HepG2 (cell line): ENCODE data around the gene GZF1.

Experiments
- CENPT ChIP-seq: sonication (generic); formaldehyde crosslinking; IDR thresholded peaks from 2 replicates; pipeline ENCODE4 v1.8.0; 2022; ENCODE audit warnings: low read depth, mild to moderate bottlenecking, moderate library complexity, missing genetic modification reagents
- CENPX ChIP-seq: sonication (generic); formaldehyde crosslinking; IDR thresholded peaks from 2 replicates; pipeline ENCODE4 v1.9.0; 2021; ENCODE audit warnings: mild to moderate bottlenecking, missing genetic modification reagents, moderate library complexity
- EP300 ChIP-seq, 3 experiments: sonication (generic) in 1 of 3; formaldehyde crosslinking in 1 of 3; IDR thresholded peaks; 2 replicates each; pipeline versions ENCODE4 v1.5.1 to v1.6.1; 2011 to 2020; ENCODE audit warnings: low read depth in 2 of 3, low read length in 2 of 3, borderline replicate concordance in 1 of 3, improper control_type of control experiment in 1 of 3, mild to moderate bottlenecking in 1 of 3, missing genetic modification reagents in 1 of 3, moderate library complexity in 1 of 3
- FOXK2 ChIP-seq: fragments of 450-650 bp; IDR thresholded peaks from 2 replicates; pipeline ENCODE4 v1.6.1; 2016
- RXRB ChIP-seq: IDR thresholded peaks from 2 replicates; pipeline ENCODE4 v1.6.1; 2016; ENCODE audit warnings: borderline replicate concordance, missing genetic modification reagents, missing compliant biosample characterization
- TCF12 ChIP-seq, 2 experiments: fragments of 450-650 bp in 1 of 2; sonication (generic) in 1 of 2; formaldehyde crosslinking in 1 of 2; IDR thresholded peaks; 2 replicates each; pipeline versions ENCODE4 v1.6.1 to v1.8.0; 2017 to 2022; ENCODE audit warnings: antibody characterized with exemption in 1 of 2, mild to moderate bottlenecking in 1 of 2, missing genetic modification reagents in 1 of 2, moderate library complexity in 1 of 2
- ZC3H13 ChIP-seq: sonication (generic); formaldehyde crosslinking; IDR thresholded peaks from 2 replicates; pipeline ENCODE4 v1.8.1; 2023; ENCODE audit warnings: mild to moderate bottlenecking, missing genetic modification reagents, moderate library complexity
- ZFP1 ChIP-seq: IDR thresholded peaks from 2 replicates; pipeline ENCODE4 v1.6.1; 2016
- ZNF205 ChIP-seq: IDR thresholded peaks from 2 replicates; pipeline ENCODE4 v1.6.1; 2018; ENCODE audit warnings: missing biosample characterization, missing genetic modification reagents
- ZNF235 ChIP-seq: sonication (generic); formaldehyde crosslinking; IDR thresholded peaks from 2 replicates; pipeline ENCODE4 v1.8.1; 2023; ENCODE audit warnings: mild to moderate bottlenecking, missing genetic modification reagents, borderline replicate concordance
- ZNF891 ChIP-seq: sonication (generic); formaldehyde crosslinking; IDR thresholded peaks from 2 replicates; pipeline ENCODE4 v1.5.0; 2020; ENCODE audit warnings: mild to moderate bottlenecking, missing genetic modification reagents
- TF ChIP-seq, protein P1 (sequence below): conservative IDR thresholded peaks from 2 replicates; pipeline ENCODE4 v1.6.1; 2018; ENCODE audit warnings: missing genetic modification reagents

DNA sequence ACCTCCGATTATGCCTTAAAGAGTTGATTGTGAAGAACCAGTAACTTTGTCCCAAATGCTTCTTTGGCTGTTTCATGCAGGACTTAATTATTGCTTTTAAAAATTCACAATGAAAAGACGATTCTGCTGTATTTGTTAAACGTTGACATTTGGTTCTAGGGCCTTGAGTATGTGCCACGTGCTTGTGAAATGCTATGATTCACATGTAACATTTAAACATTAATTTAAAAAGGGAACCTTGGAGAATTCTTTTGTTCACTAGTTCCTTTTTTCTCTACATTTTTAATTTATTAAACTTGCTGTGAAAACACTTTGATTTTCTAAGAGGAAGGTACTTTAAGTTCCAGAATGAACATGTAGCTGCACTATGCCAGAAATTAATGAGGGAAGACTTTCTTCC lies 9.5 kb downstream of the GZF1 start:
- TF ChIP-seq ZNF891 (CRISPR knock-in tag) (no peak), ZNF205 (CRISPR knock-in tag) (no peak), ZFP1 (no peak), CENPT (CRISPR knock-in tag) (no peak), TCF12 (IDR thresholded peaks at IDR 0.05) (no peak), TCF12 (CRISPR knock-in tag; IDR thresholded peaks at IDR 0.05) (no peak), FOXK2 (no peak), ZNF235 (CRISPR knock-in tag) (no peak), RXRB (CRISPR knock-in tag) (no peak), CENPX (CRISPR knock-in tag) (no peak), ZC3H13 (no peak), EP300 (IDR thresholded peaks at IDR 0.05; ENCODE audit: low read depth in 2 of 2, low read length in 2 of 2) (no peak), EP300 (CRISPR knock-in tag; IDR thresholded peaks at IDR 0.05; ENCODE audit: borderline replicate concordance) (no peak)
- TF ChIP-seq, protein P1, sequence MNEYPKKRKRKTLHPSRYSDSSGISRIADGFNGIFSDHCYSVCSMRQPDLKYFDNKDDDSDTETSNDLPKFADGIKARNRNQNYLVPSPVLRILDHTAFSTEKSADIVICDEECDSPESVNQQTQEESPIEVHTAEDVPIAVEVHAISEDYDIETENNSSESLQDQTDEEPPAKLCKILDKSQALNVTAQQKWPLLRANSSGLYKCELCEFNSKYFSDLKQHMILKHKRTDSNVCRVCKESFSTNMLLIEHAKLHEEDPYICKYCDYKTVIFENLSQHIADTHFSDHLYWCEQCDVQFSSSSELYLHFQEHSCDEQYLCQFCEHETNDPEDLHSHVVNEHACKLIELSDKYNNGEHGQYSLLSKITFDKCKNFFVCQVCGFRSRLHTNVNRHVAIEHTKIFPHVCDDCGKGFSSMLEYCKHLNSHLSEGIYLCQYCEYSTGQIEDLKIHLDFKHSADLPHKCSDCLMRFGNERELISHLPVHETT (CRISPR knock-in tag) = no peak
